ENCODE data around the gene NANOS3. TPM values are rescaled to one million over a fixed set of nuclear protein-coding genes. Genes with fewer than 3 reads are reported as not detected.
A peak's percentile ranks its signal among the peaks of the same experiment; 100 is the strongest.

The NANOS3 gene
- total and polyA plus RNA-seq, 2 of the 13 experiments (the other 11 are each of a cell fraction or from before 2014, with no cell fraction given) = 0.21 TPM; not detected in 1

DNA sequence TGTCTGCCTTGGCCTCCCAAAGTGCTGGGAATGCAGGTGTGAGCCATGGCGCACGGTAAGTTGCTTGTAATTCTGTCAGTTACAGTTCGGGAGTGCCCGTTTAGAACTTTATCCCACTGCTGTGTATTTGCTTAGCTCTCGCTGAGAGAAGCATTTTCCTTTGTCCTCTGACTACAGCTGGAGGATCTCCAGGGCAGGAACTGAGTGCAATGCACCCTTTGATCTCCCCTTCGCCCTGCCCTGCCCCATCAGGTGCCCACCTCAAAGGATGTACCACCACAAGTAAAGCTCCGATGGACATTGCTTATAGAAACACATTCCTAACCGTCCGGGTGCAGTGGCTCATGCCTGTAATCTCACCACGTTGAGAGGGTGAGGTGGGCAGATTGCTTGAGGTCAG lies 22.5 kb downstream of the NANOS3 start (continued):
- TF ChIP-seq ARID5B (CRISPR knock-in tag; IDR thresholded peaks at IDR 0.05) = peak; percentile 65
- no peak for TF ChIP-seq NR3C1 (CRISPR knock-in tag; IDR thresholded peaks at IDR 0.05)
- TF ChIP-seq TGIF2 (CRISPR knock-in tag; IDR thresholded peaks at IDR 0.05) = no peak
- peak; percentile 36; the same call in 1 of the 2 replicates for TF ChIP-seq ERF (CRISPR knock-in tag; IDR thresholded peaks at IDR 0.05)
- TF ChIP-seq SALL1 (CRISPR knock-in tag; IDR thresholded peaks at IDR 0.05) = peak; percentile 50; the same call in 1 of the 2 replicates
- TF ChIP-seq, protein P1, sequence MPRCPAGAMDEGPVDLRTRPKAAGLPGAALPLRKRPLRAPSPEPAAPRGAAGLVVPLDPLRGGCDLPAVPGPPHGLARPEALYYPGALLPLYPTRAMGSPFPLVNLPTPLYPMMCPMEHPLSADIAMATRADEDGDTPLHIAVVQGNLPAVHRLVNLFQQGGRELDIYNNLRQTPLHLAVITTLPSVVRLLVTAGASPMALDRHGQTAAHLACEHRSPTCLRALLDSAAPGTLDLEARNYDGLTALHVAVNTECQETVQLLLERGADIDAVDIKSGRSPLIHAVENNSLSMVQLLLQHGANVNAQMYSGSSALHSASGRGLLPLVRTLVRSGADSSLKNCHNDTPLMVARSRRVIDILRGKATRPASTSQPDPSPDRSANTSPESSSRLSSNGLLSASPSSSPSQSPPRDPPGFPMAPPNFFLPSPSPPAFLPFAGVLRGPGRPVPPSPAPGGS (CRISPR knock-in tag; IDR thresholded peaks at IDR 0.05) = no peak; the same call in 1 of the 2 replicates
- 0 out of 2 replicates have a peak, but pooled peaks have one; percentile 42 for TF ChIP-seq ZNF530 (CRISPR knock-in tag; IDR thresholded peaks at IDR 0.05; ENCODE audit: low read depth)
- TF ChIP-seq ADNP (CRISPR knock-in tag; IDR thresholded peaks at IDR 0.05) = peak; percentile 46; the same call in 1 of the 2 replicates
- TF ChIP-seq SUZ12 (IDR thresholded peaks at IDR 0.05; ENCODE audit: low read depth, low read length) = no peak
- TF ChIP-seq ZNF788 (CRISPR knock-in tag; IDR thresholded peaks at IDR 0.05; ENCODE audit: borderline replicate concordance) = peak; percentile 46; the same call in 1 of the 2 replicates
- TF ChIP-seq ZNF83 (CRISPR knock-in tag; IDR thresholded peaks at IDR 0.05; ENCODE audit: borderline replicate concordance) = no peak
- no peak for TF ChIP-seq RFX1 (IDR thresholded peaks at IDR 0.05)
- no peak for TF ChIP-seq HNRNPLL (IDR thresholded peaks at IDR 0.05; ENCODE audit: low read depth, low read length, poor library complexity, severe bottlenecking)

Data from HepG2 (cell line).